GM18499 (cell line): ENCODE data around the gene RYR3.
"Not testable (repeated sequence)": the region's sequence is repeated elsewhere in the genome, so short reads cannot be mapped to it uniquely, and the experiment has no call there.

Experiments
- ATAC-seq: cut with Tn5 transposase; IDR thresholded peaks from one replicate; pipeline ENCODE4 v1.9.1; 2021; ENCODE audit warnings: moderate number of reproducible peaks; ENCODE audit not compliant: insufficient read depth, unreplicated experiment

RYR3 gene

GRCh38 chr15:33797651-33798050, 486.9 kb downstream of the RYR3 start:
- ATAC-seq, result no peak

- no peak for ATAC-seq
Observed at GRCh38 chr15:33801954-33802353, 491.2 kb downstream of the RYR3 start.

- no peak for ATAC-seq
Observed at GRCh38 chr15:33807665-33808064, 496.9 kb downstream of the RYR3 start.

- ATAC-seq, result no peak
Observed at GRCh38 chr15:33808720-33809457, 498.1 kb downstream of the RYR3 start.

- ATAC-seq, result no peak
Observed at GRCh38 chr15:33810073-33810595, 499.4 kb downstream of the RYR3 start.

GRCh38 chr15:33810806-33811205, 500.0 kb downstream of the RYR3 start:
- no peak for ATAC-seq

GRCh38 chr15:33813891-33814290, 503.1 kb downstream of the RYR3 start:
- no peak for ATAC-seq

GRCh38 chr15:33819499-33819898, 508.7 kb downstream of the RYR3 start:
- ATAC-seq, result not testable (repeated sequence)

GRCh38 chr15:33822479-33822878, 511.7 kb downstream of the RYR3 start:
- no peak for ATAC-seq

- no peak for ATAC-seq
Observed at GRCh38 chr15:33823119-33823518, 512.4 kb downstream of the RYR3 start.

- no peak for ATAC-seq
Observed at GRCh38 chr15:33825453-33825852, 514.7 kb downstream of the RYR3 start.

- no peak for ATAC-seq
Observed at GRCh38 chr15:33826201-33826600, 515.4 kb downstream of the RYR3 start.

- no peak for ATAC-seq
Observed at GRCh38 chr15:33830351-33830750, 519.6 kb downstream of the RYR3 start.

- ATAC-seq, result no peak
Observed at GRCh38 chr15:33831646-33832045, 520.9 kb downstream of the RYR3 start.

- no peak for ATAC-seq
Observed at GRCh38 chr15:33834892-33835743, 524.4 kb downstream of the RYR3 start.

- no peak for ATAC-seq
Observed at GRCh38 chr15:33837294-33837693, 526.5 kb downstream of the RYR3 start.

GRCh38 chr15:33839540-33839939, 528.8 kb downstream of the RYR3 start:
- no peak for ATAC-seq

- no peak for ATAC-seq
Observed at GRCh38 chr15:33840615-33841014, 529.8 kb downstream of the RYR3 start.

- ATAC-seq, result no peak
Observed at GRCh38 chr15:33844186-33844585, 533.4 kb downstream of the RYR3 start.

- no peak for ATAC-seq
Observed at GRCh38 chr15:33844597-33844996, 533.8 kb downstream of the RYR3 start.

- ATAC-seq, result no peak
Observed at GRCh38 chr15:33846142-33846541, 535.4 kb downstream of the RYR3 start.
